ENCODE results near the gene LDAH. TPM values are rescaled to one million over a fixed set of nuclear protein-coding genes. Genes with fewer than 3 reads are reported as not detected.

LDAH gene
- total and polyA plus RNA-seq, 4 donors: 5.0 to 30.8 (median 11.5) TPM

DNA sequence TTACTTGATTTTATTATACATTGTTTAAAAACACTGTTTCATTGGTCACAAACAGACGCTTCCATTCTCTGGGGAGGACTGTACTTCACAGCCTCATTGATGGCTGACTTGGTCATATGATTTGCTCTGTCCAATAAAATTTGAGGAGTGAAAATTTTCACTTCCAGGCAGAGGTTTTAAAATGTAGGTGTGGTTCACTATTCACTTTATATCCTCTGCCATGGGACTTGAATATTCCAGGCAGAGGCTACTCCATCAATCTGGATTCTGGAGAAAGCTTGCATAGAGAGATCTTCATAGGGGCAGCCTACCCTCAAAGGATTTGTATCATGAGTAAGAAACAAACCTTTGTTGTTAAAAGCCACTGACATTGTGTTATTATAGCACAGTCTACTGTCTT lies 56.7 kb downstream of the LDAH start:
- TF ChIP-seq, protein P1, sequence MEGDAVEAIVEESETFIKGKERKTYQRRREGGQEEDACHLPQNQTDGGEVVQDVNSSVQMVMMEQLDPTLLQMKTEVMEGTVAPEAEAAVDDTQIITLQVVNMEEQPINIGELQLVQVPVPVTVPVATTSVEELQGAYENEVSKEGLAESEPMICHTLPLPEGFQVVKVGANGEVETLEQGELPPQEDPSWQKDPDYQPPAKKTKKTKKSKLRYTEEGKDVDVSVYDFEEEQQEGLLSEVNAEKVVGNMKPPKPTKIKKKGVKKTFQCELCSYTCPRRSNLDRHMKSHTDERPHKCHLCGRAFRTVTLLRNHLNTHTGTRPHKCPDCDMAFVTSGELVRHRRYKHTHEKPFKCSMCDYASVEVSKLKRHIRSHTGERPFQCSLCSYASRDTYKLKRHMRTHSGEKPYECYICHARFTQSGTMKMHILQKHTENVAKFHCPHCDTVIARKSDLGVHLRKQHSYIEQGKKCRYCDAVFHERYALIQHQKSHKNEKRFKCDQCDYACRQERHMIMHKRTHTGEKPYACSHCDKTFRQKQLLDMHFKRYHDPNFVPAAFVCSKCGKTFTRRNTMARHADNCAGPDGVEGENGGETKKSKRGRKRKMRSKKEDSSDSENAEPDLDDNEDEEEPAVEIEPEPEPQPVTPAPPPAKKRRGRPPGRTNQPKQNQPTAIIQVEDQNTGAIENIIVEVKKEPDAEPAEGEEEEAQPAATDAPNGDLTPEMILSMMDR (IDR thresholded peaks at IDR 0.05; ENCODE audit: control extremely low read depth, extremely low read depth): no peak
- peaks cover 0 to 7% (median 0%) of the 10 kb centered on the region in 5 donors for H3K4me1 ChIP-seq (ENCODE audit: control insufficient read depth in 5 of 5, insufficient read depth in 5 of 5, low read length in 5 of 5)
- H3K27ac ChIP-seq (ENCODE audit: low read depth in 1 of 2, low read length in 1 of 2): no peak overlapping the region
- no peaks in the 10 kb centered on the region for H3K9me3 ChIP-seq (ENCODE audit: control insufficient read depth in 4 of 4, insufficient read depth in 3 of 4, low read length in 3 of 4)
- H3K4me3 ChIP-seq: no peak overlapping the region
- peaks cover 0 to 4% (median 4%) of the 10 kb centered on the region in 4 donors for H3K36me3 ChIP-seq (ENCODE audit: control insufficient read depth in 4 of 4, insufficient read depth in 4 of 4, low read length in 4 of 4)
- 98 to 99% methylated on average over 1 of the region's 1 CpG for WGBS, 2 donors
- no peak for DNase-seq
- ATAC-seq (ENCODE audit: insufficient read depth, low FRiP score): no peak
- H3K9ac ChIP-seq (ENCODE audit: insufficient read depth in 1 of 2, low read length in 2 of 2): no peak overlapping the region
- H3K27me3 ChIP-seq (ENCODE audit: control insufficient read depth in 3 of 3, insufficient read depth in 3 of 3, low read length in 2 of 3): no peaks in the 10 kb centered on the region

DNA sequence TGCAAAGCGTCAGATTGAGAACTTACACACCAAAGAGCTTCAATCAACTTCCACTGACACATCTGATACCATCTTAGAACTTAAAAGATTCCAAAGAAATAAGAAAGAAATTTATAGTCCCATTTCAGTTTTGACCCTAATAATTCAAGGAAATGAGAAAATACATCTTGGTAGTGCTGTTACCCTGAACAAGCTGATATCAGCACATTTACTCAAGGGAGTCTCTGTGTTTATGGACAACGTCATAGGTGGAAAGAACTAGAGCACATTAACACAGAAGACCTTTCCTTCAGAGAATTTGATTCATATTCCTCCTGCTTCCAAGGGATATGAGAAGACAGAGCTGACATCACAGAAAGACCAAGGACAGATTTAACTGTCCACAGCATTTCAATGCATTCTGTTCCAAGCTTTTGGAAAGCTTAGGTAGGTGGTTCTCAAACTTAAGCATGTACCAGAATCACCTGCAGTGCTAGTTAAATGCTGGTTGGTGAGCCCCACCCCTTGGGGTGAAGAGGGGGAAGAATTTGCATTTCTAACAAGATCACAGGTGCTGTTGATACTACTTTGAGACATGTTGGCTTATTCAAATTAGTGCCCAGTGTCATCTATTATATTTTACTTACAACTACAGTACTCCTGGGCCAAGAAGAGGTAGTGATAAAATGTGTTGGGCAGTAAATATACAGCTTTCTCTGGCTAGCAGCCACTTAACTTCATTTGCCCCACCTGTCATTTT lies 59.8 kb downstream of the LDAH start:
- ATAC-seq (ENCODE audit: insufficient read depth, low FRiP score): no peak

DNA sequence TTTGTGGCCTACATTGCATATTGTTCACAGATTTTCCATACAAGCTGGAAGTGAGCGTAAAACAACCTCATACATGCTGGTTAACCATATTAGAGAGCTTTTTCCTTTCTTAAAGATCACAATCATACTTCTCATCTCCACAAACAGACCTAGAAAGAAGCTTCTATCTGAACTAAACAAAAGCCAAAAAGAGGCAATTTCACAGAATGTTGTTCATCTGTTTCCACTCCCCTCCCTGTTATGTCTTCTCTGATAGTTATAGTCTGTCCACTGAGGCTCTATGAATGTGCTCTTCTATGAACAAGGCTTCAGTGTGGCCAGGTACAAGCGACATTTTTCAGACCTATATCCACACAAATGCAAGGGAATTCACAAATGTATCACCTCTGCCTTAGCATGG lies 63.4 kb downstream of the LDAH start:
- H3K9me3 ChIP-seq (ENCODE audit: control insufficient read depth in 4 of 4, insufficient read depth in 3 of 4, low read length in 3 of 4): peaks cover 0 to 3% (median 0%) of the 10 kb centered on the region in 4 donors
- ATAC-seq (ENCODE audit: insufficient read depth, low FRiP score): no peak

More for the DNA sequence above, 59.8 kb downstream of the LDAH start:
- TF ChIP-seq, protein P1 (IDR thresholded peaks at IDR 0.05; ENCODE audit: control extremely low read depth, extremely low read depth): no peak
- no peak overlapping the region for H3K4me3 ChIP-seq
- peaks cover 0 to 9% (median 4%) of the 10 kb centered on the region in 4 donors for H3K36me3 ChIP-seq (ENCODE audit: control insufficient read depth in 4 of 4, insufficient read depth in 4 of 4, low read length in 4 of 4)
- H3K27me3 ChIP-seq (ENCODE audit: control insufficient read depth in 3 of 3, insufficient read depth in 3 of 3, low read length in 2 of 3): no peaks in the 10 kb centered on the region
- H3K9me3 ChIP-seq (ENCODE audit: control insufficient read depth in 4 of 4, insufficient read depth in 3 of 4, low read length in 3 of 4): no peaks in the 10 kb centered on the region
- H3K4me1 ChIP-seq (ENCODE audit: control insufficient read depth in 5 of 5, insufficient read depth in 5 of 5, low read length in 5 of 5): no peaks in the 10 kb centered on the region
- H3K27ac ChIP-seq (ENCODE audit: low read depth in 1 of 2, low read length in 1 of 2): no peak overlapping the region
- no peak for DNase-seq
- no peak overlapping the region for H3K9ac ChIP-seq (ENCODE audit: insufficient read depth in 1 of 2, low read length in 2 of 2)
- 94% methylated on average over 2 of the region's 2 CpGs for WGBS, 2 donors

More for the DNA sequence above, 63.4 kb downstream of the LDAH start:
- H3K9ac ChIP-seq (ENCODE audit: insufficient read depth in 1 of 2, low read length in 2 of 2): no peak overlapping the region
- no peak overlapping the region for H3K27ac ChIP-seq (ENCODE audit: low read depth in 1 of 2, low read length in 1 of 2)
- 96 to 99% methylated on average over 2 of the region's 2 CpGs for WGBS, 2 donors
- H3K27me3 ChIP-seq (ENCODE audit: control insufficient read depth in 3 of 3, insufficient read depth in 3 of 3, low read length in 2 of 3): no peaks in the 10 kb centered on the region
- no peak for DNase-seq
- TF ChIP-seq, protein P1 (IDR thresholded peaks at IDR 0.05; ENCODE audit: control extremely low read depth, extremely low read depth): no peak
- no peak overlapping the region for H3K4me3 ChIP-seq
- peaks cover 0 to 5% (median 2%) of the 10 kb centered on the region in 4 donors for H3K36me3 ChIP-seq (ENCODE audit: control insufficient read depth in 4 of 4, insufficient read depth in 4 of 4, low read length in 4 of 4)
- no peaks in the 10 kb centered on the region for H3K4me1 ChIP-seq (ENCODE audit: control insufficient read depth in 5 of 5, insufficient read depth in 5 of 5, low read length in 5 of 5)
